Activated CD4-positive, alpha-beta T cell treated with anti-CD3 and anti-CD28 coated beads, Interleukin-2, amount 50 U/mL, for 1 hour (primary cell): ENCODE measurements around the gene UBE2M.
"Not testable (repeated sequence)": the region's sequence is repeated elsewhere in the genome, so short reads cannot be mapped to it uniquely, and the experiment has no call there.

Experiments
- DNase-seq: peaks from one replicate; pipeline ENCODE4 v3.0.0-alpha.2; 2020

The UBE2M gene

DNA sequence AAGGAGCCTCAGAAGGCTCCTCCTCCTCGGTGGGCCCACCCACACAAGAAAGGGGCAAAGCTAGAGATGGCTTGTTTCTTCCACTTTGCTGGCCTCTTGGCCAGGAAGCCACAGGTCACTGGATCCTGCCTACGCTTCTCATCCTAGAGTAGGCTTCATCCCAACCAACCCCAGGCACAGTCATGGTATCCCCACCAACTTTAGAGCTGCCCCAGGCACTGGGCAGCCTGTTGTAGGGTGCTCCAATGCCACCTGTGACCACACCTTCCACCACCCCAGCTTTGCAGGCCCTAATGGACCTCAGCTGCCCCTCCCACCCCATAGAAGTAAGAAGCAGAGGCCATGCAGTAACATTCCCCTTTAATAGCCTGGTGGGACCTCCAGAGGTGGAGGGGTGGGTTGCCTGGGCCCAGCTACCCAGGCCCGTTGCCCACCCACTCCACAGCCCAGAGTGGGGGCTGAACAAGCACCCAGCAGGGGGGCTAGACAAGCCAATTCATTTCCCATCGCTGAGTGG is 3.0 kb downstream of the UBE2M start:
- no peak for DNase-seq

DNA sequence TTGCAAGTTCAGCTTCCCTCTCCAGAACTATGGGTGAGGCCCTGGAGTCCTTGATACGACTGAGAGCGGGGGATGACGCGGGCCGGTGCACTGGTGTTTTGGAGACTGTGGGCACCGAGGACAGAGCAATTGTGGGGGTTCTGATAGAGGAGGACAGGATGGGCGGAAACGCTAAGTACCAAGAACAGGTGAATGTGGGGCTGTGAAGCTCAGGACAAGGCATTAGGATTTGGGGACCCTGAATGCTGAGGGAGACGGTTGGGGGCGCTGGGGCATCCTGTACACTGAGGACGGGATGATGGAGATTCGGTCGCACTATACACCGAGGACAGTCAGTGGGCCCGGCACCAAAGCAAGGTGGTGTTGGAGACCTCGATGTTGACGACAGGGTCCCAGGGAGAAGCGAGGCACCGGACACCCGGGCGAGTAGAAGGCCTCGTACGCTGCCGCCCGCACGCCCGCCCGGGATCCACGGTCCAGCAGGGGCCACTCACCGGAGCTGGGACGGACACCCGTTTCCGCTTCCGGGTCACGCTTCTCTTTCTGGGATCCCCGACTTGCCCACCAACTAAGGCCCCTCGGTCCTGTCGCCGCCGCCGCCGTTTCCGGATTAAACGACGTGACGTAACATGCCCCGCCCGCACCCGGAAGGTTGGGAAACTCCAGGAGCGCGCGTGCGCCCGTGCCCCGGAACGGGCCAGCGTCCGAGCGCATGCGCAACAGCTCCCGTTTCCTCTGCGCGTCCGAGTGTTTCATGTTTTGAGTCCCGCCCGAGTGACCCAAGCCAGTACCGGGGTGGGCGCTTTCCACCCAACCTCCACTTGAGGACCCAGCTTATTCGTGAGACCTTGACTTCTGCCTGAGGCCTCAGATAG is 3.7 kb downstream of the UBE2M start, which contains the start of gene CHMP2A:
TSS of gene CHMP2A (minus strand) at position 612 of the 875 bp plus-strand sequence. CDS start 893 bp downstream, outside the sequence.
- DNase-seq: peak; percentile 97

DNA sequence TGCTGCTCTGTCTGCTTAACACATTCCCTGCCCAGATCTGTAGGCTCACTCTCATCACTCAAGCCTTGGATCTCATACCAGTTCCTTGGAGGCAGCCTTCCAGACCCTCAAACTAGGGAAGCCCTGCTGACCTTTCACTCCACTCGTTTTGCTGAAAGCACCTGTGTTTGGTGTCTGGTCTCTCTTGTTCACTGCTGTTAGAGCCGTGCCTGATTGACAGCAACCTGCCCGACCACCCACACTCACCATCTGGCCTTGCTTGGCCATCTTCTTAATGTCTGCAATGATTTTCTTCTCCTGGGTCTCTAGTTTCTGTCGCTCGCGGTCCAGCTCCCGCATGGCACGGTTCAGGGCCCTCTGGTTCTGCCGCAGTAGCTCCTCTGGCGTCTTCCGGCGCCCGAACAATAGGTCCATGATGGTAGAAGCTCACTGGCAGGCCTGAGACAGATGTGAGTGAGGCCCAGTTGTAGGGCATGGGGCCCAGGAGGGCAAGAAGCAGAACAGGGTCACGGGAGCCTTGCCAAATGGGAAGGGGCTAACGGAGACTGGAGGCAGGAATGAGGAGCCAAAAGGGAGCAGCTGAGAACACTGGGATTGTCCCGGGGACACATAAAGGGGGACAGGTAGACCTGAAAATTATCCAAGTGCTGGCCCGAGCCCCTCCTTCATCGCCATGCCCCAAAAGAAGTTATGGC is 4.5 kb downstream of the UBE2M start:
- no peak for DNase-seq

DNA sequence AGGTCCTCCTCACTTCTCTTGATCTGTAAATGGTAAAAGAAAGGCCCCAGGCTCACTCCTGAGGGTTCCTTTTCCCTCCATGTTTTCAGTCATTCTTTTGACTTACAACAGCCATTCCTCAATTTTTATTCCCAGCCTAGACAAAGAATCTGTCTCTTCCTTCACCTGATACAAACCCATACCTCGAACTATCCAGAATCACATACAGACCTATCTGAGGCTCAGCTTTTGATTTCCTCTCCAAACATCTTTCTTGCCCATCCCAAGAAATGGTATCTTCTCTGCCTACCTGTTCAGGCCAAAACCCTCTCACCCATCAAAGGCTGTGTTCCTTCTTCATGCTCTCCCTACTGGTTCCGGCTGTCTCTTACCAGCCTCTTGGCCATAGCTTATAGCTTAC is 5.8 kb downstream of the UBE2M start:
- no peak for DNase-seq

DNA sequence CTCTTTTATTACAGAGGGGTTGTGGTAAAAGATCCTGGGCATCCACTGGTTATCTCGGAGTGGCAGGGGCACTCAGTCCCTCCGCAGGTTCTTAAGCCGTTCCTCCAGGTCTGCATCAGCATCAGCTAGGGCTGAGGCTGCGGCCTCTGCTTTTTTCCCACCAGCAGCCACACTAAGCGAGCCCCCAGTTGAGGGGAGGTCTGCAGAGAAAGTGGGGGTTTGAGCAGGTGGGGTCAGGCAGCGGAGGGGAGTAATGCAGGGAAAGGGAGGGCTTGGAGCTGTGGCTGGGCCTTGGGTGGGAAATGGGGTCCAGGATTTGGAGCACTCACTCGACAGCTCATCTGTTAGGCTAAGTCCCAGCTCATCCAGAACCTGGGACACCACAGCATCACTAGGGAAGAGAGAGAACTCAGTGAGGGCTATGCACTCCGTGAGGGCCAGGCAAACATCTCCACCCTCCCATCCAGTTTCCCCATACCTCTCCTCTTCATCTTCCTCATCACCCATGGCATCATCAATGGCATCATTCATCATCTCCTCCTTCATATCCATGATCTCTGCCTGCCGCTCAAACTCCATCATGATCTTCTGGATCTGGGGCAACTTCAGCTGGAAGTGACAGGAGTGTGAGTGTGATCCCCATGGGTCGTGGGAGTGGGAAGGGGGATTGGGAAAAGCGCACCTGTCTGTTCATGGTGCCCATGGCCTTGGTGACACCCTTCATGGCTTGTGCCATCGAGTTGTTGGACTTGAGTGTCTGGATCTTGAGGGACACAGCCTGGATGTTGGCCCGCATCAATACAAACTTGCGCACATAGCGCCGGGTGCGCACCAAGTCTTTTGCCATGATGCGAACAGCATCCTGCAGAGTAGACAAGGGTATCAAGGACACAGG is 6.6 kb downstream of the UBE2M start:
- DNase-seq: no peak

DNA sequence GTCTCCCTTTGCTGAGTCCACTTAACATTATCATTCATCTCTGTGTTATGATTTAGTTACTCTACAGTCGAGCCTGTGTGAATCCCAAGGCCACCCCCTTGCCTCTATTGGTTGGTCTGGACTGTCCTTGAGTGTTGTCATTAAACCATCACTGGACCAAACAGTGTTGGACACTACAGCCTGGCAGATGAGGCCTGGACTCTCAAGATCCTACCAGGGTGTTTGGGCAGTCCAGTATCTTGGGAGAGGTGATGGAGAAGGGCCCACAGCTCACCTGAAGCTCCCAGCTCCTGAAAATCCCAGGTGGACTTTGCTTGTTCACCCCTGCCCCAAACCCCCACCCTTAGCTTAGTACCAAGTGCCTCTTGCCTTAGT is 7.3 kb downstream of the UBE2M start:
- no peak for DNase-seq

DNA sequence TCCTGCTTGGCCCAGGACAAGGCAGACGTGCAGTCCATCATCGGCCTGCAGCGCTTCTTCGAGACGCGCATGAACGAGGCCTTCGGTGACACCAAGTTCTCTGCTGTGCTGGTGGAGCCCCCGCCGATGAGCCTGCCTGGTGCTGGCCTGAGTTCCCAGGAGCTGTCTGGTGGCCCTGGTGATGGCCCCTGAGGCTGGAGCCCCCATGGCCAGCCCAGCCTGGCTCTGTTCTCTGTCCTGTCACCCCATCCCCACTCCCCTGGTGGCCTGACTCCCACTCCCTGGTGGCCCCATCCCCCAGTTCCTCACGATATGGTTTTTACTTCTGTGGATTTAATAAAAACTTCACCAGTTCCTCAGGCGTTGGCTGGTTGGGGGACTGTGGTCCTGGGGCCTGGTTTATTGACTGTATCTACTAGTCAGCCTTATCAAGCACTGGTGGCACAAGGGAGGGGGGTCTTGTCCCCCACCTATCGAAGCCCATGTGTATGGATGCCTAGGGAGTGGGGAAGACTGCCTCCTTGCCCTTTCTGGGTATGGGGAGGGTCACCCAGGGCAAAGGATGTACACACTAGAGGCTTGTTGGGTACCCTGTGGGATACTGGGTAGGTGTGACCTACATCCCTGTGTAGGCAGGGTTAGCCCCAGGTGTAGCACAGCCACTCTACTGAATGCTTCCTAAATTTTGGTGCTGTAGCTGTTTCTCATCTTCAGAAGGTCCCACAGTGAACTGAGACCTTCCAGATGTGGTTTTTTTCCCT is 7.9 kb downstream of the UBE2M start:
- no peak for DNase-seq

DNA sequence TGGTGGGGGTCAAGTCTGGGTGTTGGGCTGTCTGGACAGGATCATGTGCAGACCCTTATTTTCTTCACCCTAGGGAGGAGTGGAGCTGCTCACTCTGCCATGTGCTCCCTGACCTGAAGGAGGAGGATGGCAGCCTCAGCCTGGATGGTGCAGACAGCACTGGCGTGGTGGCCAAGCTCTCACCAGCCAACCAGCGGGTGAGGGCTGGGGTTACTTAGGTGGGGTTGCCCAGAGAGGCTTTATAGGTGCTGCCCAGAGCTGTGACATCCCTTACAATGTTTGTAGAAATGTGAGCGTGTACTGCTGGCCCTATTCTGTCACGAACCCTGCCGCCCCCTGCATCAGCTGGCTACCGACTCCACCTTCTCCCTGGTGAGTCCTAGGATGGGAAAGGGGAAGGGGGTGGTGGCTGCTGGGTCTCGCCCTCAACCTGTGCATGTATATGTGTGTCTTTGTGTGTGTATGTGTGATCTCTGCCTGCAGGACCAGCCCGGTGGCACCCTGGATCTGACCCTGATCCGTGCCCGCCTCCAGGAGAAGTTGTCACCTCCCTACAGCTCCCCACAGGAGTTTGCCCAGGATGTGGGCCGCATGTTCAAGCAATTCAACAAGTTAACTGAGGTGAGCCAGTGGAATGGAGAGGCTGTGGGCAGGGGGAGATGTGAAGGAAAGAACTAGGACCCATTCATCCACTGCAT is 8.6 kb downstream of the UBE2M start:
- no peak for DNase-seq

DNA sequence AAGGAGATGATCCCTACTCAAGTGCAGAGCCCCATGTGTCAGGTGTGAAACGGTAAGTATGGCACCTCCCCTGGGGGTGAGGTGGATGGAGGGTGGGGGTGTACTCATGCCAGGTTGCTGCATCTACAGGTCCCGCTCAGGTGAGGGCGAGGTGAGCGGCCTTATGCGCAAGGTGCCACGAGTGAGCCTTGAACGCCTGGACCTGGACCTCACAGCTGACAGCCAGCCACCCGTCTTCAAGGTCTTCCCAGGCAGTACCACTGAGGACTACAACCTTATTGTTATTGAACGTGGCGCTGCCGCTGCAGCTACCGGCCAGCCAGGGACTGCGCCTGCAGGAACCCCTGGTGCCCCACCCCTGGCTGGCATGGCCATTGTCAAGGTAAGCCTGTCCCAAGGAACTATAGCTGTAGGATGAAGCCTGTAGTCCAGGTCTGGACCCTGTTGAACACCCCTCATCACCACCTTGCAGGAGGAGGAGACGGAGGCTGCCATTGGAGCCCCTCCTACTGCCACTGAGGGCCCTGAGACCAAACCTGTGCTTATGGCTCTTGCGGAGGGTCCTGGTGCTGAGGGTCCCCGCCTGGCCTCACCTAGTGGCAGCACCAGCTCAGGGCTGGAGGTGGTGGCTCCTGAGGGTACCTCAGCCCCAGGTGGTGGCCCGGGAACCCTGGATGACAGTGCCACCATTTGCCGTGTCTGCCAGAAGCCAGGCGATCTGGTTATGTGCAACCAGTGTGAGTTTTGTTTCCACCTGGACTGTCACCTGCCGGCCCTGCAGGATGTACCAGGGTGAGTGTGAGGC is 9.3 kb downstream of the UBE2M start:
- no peak for DNase-seq

DNA sequence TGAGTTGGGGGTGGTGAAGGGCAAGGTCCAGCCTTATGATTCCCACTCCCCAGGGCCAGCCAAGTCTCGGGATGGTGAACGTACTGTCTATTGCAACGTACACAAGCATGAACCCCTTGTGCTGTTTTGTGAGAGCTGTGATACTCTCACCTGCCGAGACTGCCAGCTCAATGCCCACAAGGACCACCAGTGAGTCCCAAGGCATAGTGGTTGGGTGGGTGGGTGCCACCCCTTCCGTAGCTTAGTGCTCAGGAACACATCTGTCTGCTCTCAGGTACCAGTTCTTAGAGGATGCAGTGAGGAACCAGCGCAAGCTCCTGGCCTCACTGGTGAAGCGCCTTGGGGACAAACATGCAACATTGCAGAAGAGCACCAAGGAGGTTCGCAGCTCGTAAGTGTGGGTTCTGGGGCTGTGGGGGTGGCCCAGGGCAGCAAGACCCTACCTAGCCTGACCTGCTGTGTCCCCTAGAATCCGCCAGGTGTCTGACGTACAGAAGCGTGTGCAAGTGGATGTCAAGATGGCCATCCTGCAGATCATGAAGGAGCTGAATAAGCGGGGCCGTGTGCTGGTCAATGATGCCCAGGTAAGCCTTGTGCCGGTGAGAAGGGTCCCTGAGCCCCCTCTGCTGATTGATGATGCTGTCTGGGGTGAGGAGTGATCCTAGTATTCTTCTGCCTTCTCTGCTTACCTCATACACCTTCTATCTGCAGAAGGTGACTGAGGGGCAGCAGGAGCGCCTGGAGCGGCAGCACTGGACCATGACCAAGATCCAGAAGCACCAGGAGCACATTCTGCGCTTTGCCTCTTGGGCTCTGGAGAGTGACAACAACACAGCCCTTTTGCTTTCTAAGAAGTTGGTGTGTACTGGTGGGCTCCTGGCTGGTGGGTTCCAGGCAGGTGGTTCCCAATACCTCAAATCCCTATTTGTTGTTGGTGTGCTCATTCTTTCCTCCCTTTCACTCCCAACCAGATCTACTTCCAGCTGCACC is 10.8 kb downstream of the UBE2M start:
- no peak for DNase-seq

DNA sequence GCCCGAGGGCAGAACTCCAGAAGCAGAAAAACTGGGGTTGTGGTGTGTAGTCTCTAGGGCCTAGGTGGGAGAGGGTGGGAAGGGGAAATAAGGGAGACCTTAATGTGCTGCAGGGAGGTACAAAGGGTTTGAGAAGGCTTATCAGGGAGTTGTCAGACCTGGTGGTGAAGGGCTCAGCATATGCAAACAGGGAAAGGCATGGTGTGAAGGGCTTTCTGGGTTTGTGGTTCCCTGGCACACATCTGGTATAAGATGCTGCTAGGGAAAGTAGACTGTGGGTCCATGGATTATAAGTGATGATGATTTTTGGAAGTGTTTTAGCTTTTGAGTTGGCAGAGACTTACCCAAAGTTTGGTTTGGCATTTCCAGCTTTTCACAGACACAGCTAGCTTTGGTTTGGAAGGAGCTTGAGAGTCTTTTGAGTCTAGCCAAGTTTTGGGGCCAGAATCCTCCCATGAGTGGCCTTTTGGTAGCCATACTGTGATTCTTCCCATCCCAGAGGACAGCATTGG is 12.3 kb downstream of the UBE2M start:
- DNase-seq: no peak

DNA sequence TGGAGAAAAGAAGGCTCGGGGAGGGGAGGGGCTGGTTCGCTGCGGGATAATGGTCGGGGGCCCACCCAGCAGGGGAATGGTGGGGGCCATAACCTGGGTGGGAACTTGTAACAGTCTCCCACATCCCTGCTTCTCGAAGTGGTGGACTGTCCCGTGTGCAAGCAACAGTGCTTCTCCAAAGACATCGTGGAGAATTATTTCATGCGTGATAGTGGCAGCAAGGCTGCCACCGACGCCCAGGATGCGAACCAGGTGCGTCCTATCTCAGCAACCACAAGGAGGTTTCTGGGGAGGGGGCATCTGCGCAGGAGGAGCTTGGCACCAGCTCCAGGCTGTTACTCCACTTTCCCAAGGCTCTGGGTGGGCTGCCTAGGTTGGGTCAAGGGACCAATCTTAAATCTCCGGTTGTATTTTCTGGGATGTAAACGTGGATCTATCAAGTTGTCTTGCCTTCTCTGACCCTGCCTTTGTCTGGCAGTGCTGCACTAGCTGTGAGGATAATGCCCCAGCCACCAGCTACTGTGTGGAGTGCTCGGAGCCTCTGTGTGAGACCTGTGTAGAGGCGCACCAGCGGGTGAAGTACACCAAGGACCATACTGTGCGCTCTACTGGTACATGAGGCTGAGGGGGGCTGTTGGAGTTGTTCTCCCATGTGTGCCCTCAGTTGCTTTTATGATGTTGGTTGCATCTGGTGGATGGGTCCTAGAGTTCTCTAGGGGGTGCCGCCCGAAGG is 13.0 kb downstream of the UBE2M start:
- no peak for DNase-seq

DNA sequence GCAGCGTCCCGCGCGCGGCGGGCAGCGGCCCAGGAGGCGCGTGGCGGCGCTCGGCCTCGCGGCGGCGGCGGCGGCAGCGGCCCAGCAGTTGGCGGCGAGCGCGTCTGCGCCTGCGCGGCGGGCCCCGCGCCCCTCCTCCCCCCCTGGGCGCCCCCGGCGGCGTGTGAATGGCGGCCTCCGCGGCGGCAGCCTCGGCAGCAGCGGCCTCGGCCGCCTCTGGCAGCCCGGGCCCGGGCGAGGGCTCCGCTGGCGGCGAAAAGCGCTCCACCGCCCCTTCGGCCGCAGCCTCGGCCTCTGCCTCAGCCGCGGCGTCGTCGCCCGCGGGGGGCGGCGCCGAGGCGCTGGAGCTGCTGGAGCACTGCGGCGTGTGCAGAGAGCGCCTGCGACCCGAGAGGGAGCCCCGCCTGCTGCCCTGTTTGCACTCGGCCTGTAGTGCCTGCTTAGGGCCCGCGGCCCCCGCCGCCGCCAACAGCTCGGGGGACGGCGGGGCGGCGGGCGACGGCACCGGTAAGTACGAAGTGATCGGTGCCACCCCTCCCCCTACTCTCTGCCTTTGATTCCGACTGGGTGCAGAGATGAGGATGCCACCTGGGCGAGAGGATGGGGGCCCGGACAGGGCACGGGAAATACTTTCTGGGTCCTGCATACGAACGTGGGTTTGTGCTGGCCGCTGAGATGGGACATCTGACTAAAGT is 13.7 kb downstream of the UBE2M start:
- peak; percentile 71 for DNase-seq

DNA sequence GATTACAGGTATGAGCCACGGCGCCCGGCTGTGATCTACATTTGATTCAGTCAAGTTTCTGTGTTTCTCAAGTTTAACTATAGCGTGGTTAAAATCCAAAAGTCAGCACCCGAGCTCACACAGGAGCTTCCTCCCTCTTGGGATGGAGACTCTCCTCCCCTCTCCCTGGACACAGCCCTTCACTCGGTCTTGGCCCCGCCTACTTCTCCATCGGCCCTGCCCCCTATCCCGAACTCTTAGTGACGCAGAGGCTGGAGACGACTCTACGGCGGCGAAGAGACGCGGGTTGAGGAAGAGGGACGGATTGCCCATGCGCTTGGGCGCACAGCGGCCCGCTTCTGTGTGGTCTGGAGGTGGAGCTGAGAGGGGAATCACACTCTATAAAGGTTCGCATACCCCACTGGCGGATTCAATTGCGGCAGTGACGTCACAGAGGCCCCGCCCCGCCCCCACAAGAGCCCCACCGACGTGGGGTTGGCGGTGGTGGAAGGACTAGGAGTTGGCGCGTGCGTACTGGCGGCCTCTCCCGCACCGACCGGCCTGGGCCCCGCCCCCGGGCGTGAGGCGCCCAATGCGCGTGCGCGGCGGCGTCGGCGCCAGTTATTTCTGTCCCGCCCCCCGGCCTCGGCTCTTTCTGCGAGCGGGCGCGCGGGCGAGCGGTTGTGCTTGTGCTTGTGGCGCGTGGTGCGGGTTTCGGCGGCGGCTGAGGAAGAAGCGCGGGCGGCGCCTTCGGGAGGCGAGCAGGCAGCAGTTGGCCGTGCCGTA is 14.4 kb downstream of the UBE2M start, which contains the start of gene TRIM28:
TSS of gene TRIM28 (plus strand) at position 239 of the 765 bp plus-strand sequence. CDS start 694 bp downstream, outside the sequence.
- DNase-seq: peak; percentile 100

DNA sequence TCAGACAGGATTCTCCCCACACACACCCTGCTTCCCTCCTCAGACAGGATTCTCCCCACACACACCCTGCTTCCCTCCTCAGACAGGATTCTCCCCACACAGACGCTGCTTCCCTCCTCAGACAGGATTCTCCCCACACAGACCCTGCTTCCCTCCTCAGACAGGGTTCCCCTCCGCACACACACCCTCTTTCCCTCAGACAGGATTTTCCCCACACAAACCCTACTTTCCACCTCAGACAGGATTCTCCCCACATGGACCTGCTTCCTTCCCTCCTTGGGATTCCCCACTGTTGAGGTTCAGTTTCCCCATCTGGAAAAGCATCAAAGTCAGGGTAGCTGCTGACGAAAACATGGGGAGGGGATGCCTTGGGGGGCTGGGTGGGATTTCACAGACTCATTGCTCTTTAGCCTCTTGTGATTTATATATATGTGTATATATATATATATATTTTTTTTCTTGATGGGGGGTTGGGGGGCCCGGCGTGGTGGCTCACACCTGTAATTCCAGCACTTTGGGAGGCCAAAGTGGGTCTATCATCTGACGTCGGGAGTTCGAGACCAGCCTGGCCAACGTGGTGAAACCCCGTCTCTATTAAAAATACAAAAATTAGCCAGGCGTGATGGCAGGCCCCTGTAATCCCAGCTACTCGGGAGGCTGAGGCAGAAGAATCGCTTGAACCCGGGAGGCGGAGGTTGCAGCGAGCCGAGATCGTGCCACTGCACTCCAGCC is 15.6 kb downstream of the UBE2M start:
- DNase-seq: not testable (repeated sequence)

DNA sequence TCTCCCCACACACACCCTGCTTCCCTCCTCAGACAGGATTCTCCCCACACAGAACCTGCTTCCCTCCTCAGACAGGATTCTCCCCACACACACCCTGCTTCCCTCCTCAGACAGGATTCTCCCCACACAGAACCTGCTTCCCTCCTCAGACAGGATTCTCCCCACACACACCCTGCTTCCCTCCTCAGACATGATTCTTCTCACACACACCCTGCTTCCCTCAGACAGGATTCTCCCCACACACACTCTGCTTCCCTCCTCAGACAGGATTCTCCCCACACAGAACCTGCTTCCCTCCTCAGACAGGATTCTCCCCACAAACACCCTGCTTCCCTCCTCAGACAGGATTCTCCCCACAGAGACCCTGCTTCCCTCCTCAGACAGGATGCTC is 19.2 kb downstream of the UBE2M start:
- DNase-seq: not testable (repeated sequence)
